Lung (tissue), 13 donors: ENCODE results near the gene CEP78. TPM values are rescaled to one million over a fixed set of nuclear protein-coding genes. Genes with fewer than 3 reads are reported as not detected.

Source experiments
- ATAC-seq: fragments of 200-7000 bp; cut with Tn5 transposase; one replicate; pipeline ENCODE4 v1.9.1; 2020; ENCODE audit warnings: moderate number of reproducible peaks; ENCODE audit not compliant: insufficient read depth, low FRiP score
- DNase-seq, 3 donors: peaks; one replicate each; pipeline ENCODE4 v3.0.0-alpha.2; 2013 to 2017
- H3K27ac ChIP-seq, 2 donors: one replicate each; pipeline ENCODE4 v1.5.1; 2013; ENCODE audit warnings: mild to moderate bottlenecking in 2 of 2, moderate library complexity in 2 of 2, control low read depth in 1 of 2, inconsistent platforms in 1 of 2, low read depth in 1 of 2, low read length in 1 of 2
- H3K27me3 ChIP-seq, 3 donors: one replicate each; pipeline ENCODE4 v1.5.1; 2013; ENCODE audit warnings: low read length in 2 of 3; ENCODE audit not compliant: control insufficient read depth in 3 of 3, insufficient read depth in 3 of 3
- H3K36me3 ChIP-seq, 4 donors: one replicate each; pipeline ENCODE4 v1.5.1; 2013; ENCODE audit warnings: low read length in 4 of 4, mild to moderate bottlenecking in 1 of 4, moderate library complexity in 1 of 4; ENCODE audit not compliant: control insufficient read depth in 4 of 4, insufficient read depth in 4 of 4
- H3K4me1 ChIP-seq, 5 donors: one replicate each; pipeline ENCODE4 v1.5.1; 2013; ENCODE audit warnings: low read length in 5 of 5, mild to moderate bottlenecking in 2 of 5, moderate library complexity in 1 of 5; ENCODE audit not compliant: control insufficient read depth in 5 of 5, insufficient read depth in 5 of 5
- H3K4me3 ChIP-seq: one replicate; pipeline ENCODE4 v1.5.1; 2013; ENCODE audit warnings: mild to moderate bottlenecking, control low read depth, moderate library complexity
- H3K9ac ChIP-seq, 2 donors: one replicate each; pipeline ENCODE4 v1.5.1; 2013; ENCODE audit warnings: low read length in 2 of 2, control low read depth in 1 of 2; ENCODE audit not compliant: insufficient read depth in 1 of 2
- H3K9me3 ChIP-seq, 4 donors: one replicate each; pipeline ENCODE4 v1.5.1; 2013; ENCODE audit warnings: low read length in 3 of 4, mild to moderate bottlenecking in 1 of 4, moderate library complexity in 1 of 4; ENCODE audit not compliant: control insufficient read depth in 4 of 4, insufficient read depth in 3 of 4
- CTCF ChIP-seq: IDR thresholded peaks from 2 replicates; pipeline ENCODE4 v1.5.1; 2012; ENCODE audit warnings: mild to moderate bottlenecking; ENCODE audit errors: control extremely low read depth, extremely low read depth
- WGBS, 2 donors: extraction: QIAGEN DNeasy Blood & Tissue Kit; methylation state at CpG; one replicate each; pipeline ENCODE4 v1.1.7; 2013; 5-methylcytosine and 5-hydroxymethylcytosine counted together
- polyA plus RNA-seq, 2 donors: library from polyadenylated mRNA; stranded (reverse); fragments of 200-250 nt; gene quantifications; one replicate each; pipeline ENCODE4 v1.2.1, GENCODE V29; 2013
- small RNA-seq: library from RNA; depleted of rRNA; stranded (forward); fragments of <200 nt; gene quantifications from one replicate; pipeline ENCODE3, GENCODE V24; 2014; ENCODE audit warnings: low replicate concordance
- total RNA-seq, 2 donors: library from RNA; depleted of rRNA in 1 of 2; stranded (reverse); fragments of >200 nt in 1 of 2; gene quantifications; one replicate each; pipeline ENCODE4 v1.2.1, GENCODE V29; 2014 to 2021
- donor health status: control.
- donor health status: control.
- donor health status: Bipolar disorder and iron deficiency.
- donor health status: healthy.
- donor health status: DM: yes; HTN: yes; CAD: no.

Gene CEP78
- total and polyA plus RNA-seq, 4 donors = 3.7 to 38.0 (median 11.6) TPM

- Histone ChIP-seq H3K9me3 (peaks cover 0 to 2% (median 0%) of the 10 kb centered on the region in 4 donors), H3K4me3 (no peak overlapping the region), H3K27ac (no peak overlapping the region), H3K36me3 (no peaks in the 10 kb centered on the region), H3K9ac (no peak overlapping the region), H3K4me1 (peaks cover 0 to 10% (median 0%) of the 10 kb centered on the region in 5 donors), H3K27me3 (no peaks in the 10 kb centered on the region)
- TF ChIP-seq CTCF = no peak
- DNase-seq (no peak), ATAC-seq (no peak)
- 96 to 97% methylated on average over 2 of the region's 2 CpGs for WGBS, 2 donors
These were observed 90.7 kb downstream of the CEP78 start for GRCh38 chr9:78326564-78326963.

Small RNAs within 50 kb of the gene (small RNA-seq; reads per million reads assigned to genes)
- gene AL353705.4 = not detected

Other genes starting within 250 kb of the CEP78 start
- 10 to 100 TPM; 75.1 to 86.2 TPM for gene GNAQ, start 204.3 kb upstream of the CEP78 start, total RNA-seq
- gene GNAQ, start 204.3 kb upstream of the CEP78 start, polyA plus RNA-seq = 10 to 100 TPM; 24.6 to 27.7 TPM
- gene PSAT1, start 61.0 kb downstream of the CEP78 start, total RNA-seq = 10 to 100 TPM in 1 of 2 donors, 1 to 10 TPM in 1; 4.0 to 48.4 TPM
- gene PSAT1, start 61.0 kb downstream of the CEP78 start, polyA plus RNA-seq = 10 to 100 TPM; 10.3 to 11.9 TPM